ENCODE results near the gene RAB3IL1. TPM values are rescaled to one million over a fixed set of nuclear protein-coding genes. Genes with fewer than 3 reads are reported as not detected.

RAB3IL1 gene
- total RNA-seq, 2 donors from 2014 or later: 5.4 to 11.5 TPM

DNA sequence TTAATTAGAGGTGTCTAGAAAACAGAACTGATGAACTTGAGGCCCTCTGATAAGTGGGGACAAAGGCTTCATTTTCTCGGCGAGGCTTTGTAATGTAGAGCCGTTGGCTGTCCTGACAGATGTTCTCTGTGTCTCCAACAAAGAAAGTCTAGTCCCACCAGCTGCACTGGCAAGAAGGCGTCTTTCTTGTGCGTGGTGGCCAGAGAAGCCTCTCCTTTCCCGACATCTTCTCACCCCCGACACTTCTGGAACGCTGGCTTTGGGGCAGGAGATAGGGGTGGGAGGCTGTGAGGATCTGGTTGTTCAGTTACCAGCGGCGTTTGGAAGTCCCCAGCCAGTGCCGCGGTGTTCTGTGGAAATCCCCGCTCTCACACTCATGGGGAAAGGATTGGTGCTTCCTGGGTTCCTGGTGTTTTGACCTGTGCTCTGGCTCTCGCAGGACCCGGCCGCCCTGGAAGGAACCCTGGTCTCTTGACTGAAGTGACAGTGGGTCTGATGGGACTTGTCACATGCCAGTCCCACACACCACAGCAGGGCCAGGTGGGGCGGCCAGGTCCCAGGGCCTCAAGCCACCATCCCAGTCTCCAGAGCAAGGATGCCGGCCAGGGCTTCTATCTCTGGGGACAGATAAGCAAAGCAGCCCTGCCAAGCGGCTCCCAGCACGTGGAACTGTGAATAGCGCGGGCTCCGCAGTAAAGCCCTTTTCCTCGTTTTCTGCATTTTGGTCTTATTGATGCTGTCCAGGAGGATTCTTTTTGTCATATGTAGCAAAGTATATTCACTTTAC, 66.1 kb downstream of the RAB3IL1 start:
- 76 to 94% methylated on average over 24 of the region's 24 CpGs for WGBS, 2 donors
- intact Hi-C loops (cut with DNase I): no loop called here
- ATAC-seq: no peak

DNA sequence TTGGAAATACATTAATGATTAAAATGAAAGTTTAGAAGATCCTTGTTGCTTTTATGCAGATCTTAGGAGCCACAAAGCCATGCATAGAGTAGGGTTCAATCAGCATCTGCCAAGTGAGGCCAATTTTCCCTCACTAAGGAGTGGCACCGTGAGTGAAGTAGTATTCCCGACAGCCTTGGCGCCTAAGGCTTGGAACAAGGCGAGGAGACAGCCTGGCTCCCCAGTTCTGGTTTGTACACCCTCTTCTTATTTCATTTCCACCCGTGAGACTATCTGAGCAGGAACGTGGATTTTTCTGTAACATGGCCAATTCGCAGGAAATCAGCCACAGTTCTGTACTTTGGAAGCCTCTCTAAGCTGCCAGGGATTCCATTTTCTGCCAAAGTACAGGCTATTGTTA, 66.7 kb downstream of the RAB3IL1 start:
- no peaks in the 10 kb centered on the region for H3K9me3 ChIP-seq
- H3K27ac ChIP-seq: no peak overlapping the region
- no peak for ATAC-seq
- intact Hi-C loops (cut with DNase I): no loop called here
- no peaks in the 10 kb centered on the region for H3K4me1 ChIP-seq
- 80 to 83% methylated on average over 7 of the region's 7 CpGs for WGBS, 2 donors
- H3K4me3 ChIP-seq: no peak overlapping the region
- H3K36me3 ChIP-seq (replicated peaks in 1 of 2; ENCODE audit: insufficient read depth in 1 of 2, low read depth in 2 of 2): no peaks in the 10 kb centered on the region
- TF ChIP-seq, protein P1, sequence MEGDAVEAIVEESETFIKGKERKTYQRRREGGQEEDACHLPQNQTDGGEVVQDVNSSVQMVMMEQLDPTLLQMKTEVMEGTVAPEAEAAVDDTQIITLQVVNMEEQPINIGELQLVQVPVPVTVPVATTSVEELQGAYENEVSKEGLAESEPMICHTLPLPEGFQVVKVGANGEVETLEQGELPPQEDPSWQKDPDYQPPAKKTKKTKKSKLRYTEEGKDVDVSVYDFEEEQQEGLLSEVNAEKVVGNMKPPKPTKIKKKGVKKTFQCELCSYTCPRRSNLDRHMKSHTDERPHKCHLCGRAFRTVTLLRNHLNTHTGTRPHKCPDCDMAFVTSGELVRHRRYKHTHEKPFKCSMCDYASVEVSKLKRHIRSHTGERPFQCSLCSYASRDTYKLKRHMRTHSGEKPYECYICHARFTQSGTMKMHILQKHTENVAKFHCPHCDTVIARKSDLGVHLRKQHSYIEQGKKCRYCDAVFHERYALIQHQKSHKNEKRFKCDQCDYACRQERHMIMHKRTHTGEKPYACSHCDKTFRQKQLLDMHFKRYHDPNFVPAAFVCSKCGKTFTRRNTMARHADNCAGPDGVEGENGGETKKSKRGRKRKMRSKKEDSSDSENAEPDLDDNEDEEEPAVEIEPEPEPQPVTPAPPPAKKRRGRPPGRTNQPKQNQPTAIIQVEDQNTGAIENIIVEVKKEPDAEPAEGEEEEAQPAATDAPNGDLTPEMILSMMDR (IDR thresholded peaks at IDR 0.05): no peak
- TF ChIP-seq POLR2A (IDR thresholded peaks at IDR 0.05): no peak
- no peaks in the 10 kb centered on the region for H3K27me3 ChIP-seq
- DNase-seq: no peak

More for the DNA sequence above, 66.1 kb downstream of the RAB3IL1 start:
- H3K4me3 ChIP-seq: no peak overlapping the region
- H3K36me3 ChIP-seq (replicated peaks in 1 of 2; ENCODE audit: insufficient read depth in 1 of 2, low read depth in 2 of 2): no peaks in the 10 kb centered on the region
- H3K9me3 ChIP-seq: no peaks in the 10 kb centered on the region
- H3K27ac ChIP-seq: no peak overlapping the region
- no peaks in the 10 kb centered on the region for H3K27me3 ChIP-seq
- no peaks in the 10 kb centered on the region for H3K4me1 ChIP-seq
- no peak for DNase-seq
- TF ChIP-seq, protein P1 (IDR thresholded peaks at IDR 0.05): no peak
- TF ChIP-seq POLR2A (IDR thresholded peaks at IDR 0.05): no peak

- no peak for TF ChIP-seq POLR2A (IDR thresholded peaks at IDR 0.05)
- TF ChIP-seq, protein P1 (IDR thresholded peaks at IDR 0.05): no peak
- DNase-seq (no peak), ATAC-seq (no peak)
- intact Hi-C loops (cut with DNase I): no loop called here
- no peaks in the 10 kb centered on the region for H3K4me1 ChIP-seq
- WGBS, 2 donors: 86 to 92% methylated on average over 9 of the region's 9 CpGs
- H3K4me3 ChIP-seq: no peak overlapping the region
- H3K27ac ChIP-seq: no peak overlapping the region
- no peaks in the 10 kb centered on the region for H3K36me3 ChIP-seq (replicated peaks in 1 of 2; ENCODE audit: insufficient read depth in 1 of 2, low read depth in 2 of 2)
- no peaks in the 10 kb centered on the region for H3K9me3 ChIP-seq
- no peaks in the 10 kb centered on the region for H3K27me3 ChIP-seq
These were observed 68.7 kb downstream of the RAB3IL1 start for GRCh38 chr11:61848631-61849030.

DNA sequence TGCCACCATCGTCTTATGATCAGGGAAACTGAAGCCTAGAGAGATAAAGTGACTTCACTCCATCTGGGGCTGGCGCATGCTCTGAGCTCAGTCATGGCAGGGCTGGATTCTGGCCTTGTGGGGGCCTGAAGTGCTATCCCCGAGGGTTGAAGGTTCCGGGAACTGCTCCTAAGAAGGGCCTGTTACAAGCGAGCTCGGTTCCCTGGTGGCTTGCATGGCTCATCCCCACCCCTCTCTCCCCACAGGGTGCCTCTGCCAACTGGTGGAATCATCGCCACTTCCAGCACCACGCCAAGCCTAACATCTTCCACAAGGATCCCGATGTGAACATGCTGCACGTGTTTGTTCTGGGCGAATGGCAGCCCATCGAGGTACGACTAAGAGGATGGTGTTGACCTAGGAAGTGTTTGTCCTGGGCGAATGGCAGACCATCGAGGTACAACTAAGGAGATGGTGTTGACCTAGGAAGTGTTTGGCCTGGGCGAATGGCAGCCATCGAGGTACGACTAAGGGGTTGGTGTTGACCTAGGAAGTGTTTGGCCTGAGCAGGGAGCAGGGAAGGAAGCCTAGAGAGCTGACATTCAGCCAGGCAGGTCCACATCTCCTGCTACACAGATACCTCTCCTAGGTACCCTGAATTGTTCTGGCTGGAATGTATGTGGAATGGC, 69.3 kb downstream of the RAB3IL1 start:
- no peaks in the 10 kb centered on the region for H3K36me3 ChIP-seq (replicated peaks in 1 of 2; ENCODE audit: insufficient read depth in 1 of 2, low read depth in 2 of 2)
- no peaks in the 10 kb centered on the region for H3K9me3 ChIP-seq
- no peaks in the 10 kb centered on the region for H3K4me1 ChIP-seq
- ATAC-seq (no peak), DNase-seq (no peak)
- H3K27me3 ChIP-seq: no peaks in the 10 kb centered on the region
- H3K4me3 ChIP-seq: no peak overlapping the region
- intact Hi-C loops (cut with DNase I): no loop called here
- WGBS, 2 donors: 87 to 90% methylated on average over 15 to 18 of the region's 18 CpGs
- H3K27ac ChIP-seq: no peak overlapping the region
- TF ChIP-seq POLR2A (IDR thresholded peaks at IDR 0.05): no peak
- TF ChIP-seq, protein P1 (IDR thresholded peaks at IDR 0.05): no peak

Small RNA genes lying within 50 kb of the gene (microRNA-seq; reads per million reads assigned to microRNA genes)
- gene MIR6746 (ENCODE audit: borderline number of aligned reads in 2 of 2, borderline replicate concordance in 2 of 2): 0 to 1.9 reads per million in 2 donors

Small RNA genes lying within 50 kb of the gene (small RNA-seq; reads per million reads assigned to genes)
- not detected for gene MIR6746
- not detected for gene RNU6-1243P

Other genes starting within 250 kb of the RAB3IL1 start
- 1 to 10 TPM; 7.0 to 9.9 TPM for gene DAGLA, start 237.2 kb downstream of the RAB3IL1 start, total RNA-seq
- gene MYRF, start 164.9 kb downstream of the RAB3IL1 start, total RNA-seq: 10 to 100 TPM; 33.2 to 47.5 TPM
- 10 to 100 TPM in 1 of 2 donors, 1 to 10 TPM in 1; 8.6 to 29.1 TPM for gene TMEM258, start 125.0 kb downstream of the RAB3IL1 start, total RNA-seq
- 1 to 10 TPM; 2.6 to 3.4 TPM for gene FEN1, start 124.7 kb downstream of the RAB3IL1 start, total RNA-seq
- gene FADS1, start 100.6 kb downstream of the RAB3IL1 start, total RNA-seq: 1 to 10 TPM; 4.6 to 7.0 TPM
- gene FADS2, start 89.3 kb downstream of the RAB3IL1 start, total RNA-seq: 1 to 10 TPM; 2.0 to 4.4 TPM
- gene FADS3, start 26.0 kb downstream of the RAB3IL1 start, total RNA-seq: 10 to 100 TPM; 30.9 to 33.0 TPM
- 1 to 10 TPM; 1.6 to 2.6 TPM for gene BEST1, start 32.8 kb upstream of the RAB3IL1 start, total RNA-seq
- gene FTH1, start 50.1 kb upstream of the RAB3IL1 start, total RNA-seq: 1,000 to 10,000 TPM; 1,333 to 1,363 TPM
- gene INCENP, start 206.4 kb upstream of the RAB3IL1 start, total RNA-seq: 1 to 10 TPM; 5.4 to 7.9 TPM

Measured in body of pancreas (tissue), 4 donors.